IPS DF 4.7 (cell line): ENCODE results near the gene NSD2.

Experiments
- DNase-seq: peaks from one replicate; pipeline ENCODE4 v3.0.0-alpha.2; 2013; ENCODE audit warnings: low spot score; ENCODE audit errors: extremely low read depth

NSD2 gene

DNA sequence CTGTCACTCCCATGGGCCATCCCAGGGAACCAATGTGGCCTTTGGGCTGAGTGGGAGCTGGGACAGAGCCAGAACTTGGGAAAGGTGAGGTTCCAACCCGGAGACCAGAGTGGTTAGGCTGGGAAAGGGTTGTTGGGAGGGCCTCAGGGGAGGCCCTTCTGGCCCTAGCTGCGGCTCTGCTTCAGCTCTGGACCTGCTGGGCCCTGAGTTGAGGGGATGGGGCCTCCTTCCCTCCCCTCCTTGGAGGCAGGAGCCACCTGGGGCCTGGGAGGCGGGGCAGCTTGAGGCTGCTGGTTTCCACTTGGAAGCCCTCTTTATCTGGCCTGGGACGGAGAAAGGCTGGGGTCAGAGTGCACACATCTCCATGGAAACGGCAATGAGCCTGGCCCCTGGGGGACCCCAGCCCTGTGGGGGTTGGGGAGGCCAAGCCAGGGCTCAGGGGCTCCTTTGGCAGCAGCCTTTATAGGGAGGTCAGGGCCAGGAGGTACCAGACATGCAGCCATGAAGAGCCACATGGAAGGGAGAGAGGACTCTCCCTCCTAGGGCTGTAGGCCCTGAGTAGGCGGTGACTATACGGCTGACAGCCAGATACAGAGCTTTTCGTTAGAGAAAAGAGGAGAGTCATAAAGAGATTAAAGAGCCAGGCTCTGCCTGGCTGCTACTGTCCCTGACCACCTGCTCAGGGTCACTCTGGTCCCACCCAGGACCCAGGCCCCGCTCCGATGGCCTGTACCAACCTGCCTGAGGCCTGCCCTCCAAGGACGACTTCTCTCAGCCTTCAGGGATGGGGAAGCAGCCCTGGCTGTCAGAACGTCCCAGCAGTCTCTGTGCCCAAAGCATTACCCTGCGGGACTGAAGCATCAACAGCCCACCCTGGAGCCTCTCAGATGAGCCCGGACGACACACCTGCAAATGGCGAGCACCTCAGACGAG is 6.9 kb upstream of the NSD2 start:
- no peak for DNase-seq

DNA sequence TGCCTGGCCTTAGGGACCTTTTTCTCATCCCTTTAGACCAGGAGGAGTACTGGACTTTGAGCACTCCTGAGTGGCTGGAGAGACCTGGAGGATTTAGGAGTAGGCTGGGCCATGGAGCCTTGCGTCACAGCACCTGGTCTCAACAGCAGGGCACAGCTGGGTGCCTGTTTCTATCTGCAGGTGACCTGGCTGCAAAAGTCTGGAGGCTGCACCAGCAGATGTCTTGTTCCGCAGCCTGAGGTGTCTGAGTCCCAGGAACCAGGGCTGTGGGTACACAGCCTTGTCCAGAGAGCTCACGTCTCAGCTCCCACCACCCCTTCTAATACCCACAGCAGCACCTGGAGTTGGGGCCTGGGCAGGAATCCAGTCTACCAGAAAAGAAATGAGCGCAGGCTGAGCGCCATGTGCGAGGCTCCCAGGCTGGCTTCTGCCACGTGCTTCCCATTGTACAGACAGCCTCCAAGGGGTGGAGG is 5.0 kb upstream of the NSD2 start:
- DNase-seq, result no peak

DNA sequence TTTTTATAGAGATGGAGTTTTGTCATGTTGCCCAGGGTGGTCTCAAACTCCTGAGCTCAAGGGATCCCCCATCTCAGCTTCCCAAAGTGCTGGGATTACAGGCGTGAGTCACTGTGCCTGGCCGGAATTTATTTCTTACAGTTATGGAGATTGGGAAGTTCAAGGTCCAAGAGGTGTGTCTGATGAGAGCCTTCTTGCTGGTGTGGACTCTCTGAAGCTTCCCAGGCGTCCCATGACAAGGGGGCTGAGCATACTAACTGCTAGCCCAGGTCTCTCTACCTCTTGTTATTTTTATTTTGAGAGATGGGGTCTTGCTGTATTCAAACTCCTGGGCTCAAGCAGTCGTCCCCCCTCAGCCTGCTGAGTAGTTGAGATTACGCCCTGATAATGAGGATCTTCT is 2.9 kb upstream of the NSD2 start:
- DNase-seq, result no peak

DNA sequence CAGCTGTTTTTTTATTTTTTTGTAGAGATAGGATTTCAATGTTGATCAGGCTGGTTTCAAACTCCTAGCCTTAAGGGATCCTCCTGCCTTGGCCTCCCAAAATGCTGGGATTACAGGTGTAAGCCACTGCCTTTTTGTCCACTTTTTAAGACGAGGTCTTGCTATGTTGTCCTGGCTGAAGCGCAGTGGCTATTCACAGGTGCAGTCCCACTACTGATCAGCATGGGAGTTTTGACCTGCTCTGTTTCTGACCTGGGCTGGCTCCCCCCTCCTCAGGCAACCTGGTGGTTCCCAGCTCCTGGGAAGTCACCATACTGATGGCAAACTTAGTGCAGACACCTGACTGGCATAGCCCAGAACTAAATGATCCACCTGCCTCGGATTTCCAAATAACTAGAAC is 2.3 kb upstream of the NSD2 start:
- DNase-seq, result no peak

DNA sequence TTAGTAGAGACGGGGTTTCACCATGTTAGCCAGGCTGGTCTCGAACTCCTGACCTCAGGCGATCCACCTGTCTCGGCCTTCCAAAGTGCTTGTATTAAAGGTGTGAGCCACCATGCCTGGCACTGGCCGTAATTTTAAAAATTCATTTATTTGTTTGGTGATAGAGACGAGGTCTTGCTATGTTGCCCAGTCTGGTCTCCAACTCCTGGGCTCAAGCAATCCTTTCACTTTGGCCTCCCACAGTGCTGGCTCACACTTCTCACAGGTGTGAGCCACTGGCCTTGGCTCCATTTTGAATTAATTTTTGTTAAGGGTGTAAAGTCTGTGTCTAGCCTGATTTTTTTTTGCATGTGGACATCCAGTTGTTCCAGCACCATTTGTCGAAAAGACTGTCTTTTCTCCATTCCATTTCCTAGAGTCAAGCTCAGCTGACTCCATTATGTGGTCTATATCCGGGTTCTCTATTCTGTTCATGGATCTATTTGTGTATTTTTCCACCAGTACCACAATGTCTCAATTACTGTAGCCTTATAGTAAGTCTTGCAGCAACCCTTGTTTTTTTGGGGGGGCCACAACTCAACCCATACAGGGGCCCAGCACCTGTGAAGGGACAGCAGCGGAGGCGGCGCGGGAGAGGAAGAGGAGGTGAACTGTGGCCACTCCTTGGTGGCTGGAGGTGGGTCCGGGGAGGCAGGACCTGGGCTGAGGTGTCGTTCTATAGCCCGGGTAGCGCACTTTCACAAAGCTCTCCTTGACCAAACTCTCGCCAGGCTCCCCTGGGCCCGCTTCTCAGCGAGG is 1.5 kb upstream of the NSD2 start:
- DNase-seq, result no peak

DNA sequence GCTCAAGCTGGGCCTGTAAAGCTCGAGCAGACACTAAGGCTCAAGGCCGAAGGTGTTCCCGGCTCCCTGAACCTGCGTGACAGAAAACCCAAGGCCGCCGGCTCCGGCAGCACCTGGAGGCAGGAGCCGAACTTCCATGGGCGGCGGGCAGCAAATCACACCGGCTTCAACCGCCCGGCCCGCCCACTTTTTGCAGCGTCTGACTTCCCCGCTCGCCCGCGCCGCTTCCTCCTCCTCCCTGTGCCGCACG is 940 bp upstream of the NSD2 start:
- DNase-seq, result no peak

DNA sequence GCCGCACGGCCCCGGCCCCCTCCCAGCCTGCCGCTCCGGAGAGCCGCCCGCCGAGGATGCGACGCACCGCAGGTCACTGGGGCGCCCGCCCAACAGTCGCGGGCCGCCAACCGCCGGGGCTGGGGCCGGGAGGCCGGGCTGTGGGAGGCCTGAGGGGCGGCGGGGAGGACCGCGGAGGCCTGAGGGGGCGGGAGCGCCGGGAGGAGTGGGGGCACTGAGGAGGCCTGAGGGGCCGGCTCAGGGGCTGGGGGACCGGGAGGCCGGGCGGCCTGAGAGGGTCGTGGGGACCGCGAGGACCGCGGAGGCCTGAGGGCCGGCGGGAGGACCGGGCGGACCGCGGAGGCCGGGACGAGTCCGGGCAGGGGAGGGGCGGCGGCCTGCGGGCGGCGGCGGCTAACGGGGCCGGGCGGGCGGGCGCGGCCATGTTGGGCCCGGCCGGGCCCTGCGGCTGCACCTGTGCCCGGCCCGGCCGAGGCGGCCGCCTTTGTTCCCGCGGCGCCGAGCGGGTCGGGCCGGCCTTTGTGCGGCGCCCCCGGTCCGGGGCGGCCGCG is 353 bp downstream of the NSD2 start:
- DNase-seq, result no peak

DNA sequence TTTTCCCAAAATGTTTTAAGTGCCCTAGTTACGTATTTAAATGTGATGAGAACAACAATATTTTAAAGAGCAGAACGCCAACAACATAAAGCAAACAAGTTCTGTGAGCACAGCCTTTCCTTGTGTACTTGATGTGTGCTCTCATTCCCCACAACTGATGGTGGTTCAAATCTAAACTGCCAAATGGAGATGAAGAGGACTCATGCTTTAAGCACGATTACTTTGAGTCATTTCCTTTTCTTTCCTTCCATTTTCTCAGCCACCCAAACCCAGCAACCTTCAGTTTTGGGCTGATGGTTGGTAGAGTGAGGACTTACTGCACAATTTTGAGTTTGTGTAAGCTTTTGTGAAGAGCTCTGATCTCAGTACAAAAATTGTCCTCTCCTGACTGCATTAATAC is 1.7 kb downstream of the NSD2 start:
- DNase-seq, result no peak

DNA sequence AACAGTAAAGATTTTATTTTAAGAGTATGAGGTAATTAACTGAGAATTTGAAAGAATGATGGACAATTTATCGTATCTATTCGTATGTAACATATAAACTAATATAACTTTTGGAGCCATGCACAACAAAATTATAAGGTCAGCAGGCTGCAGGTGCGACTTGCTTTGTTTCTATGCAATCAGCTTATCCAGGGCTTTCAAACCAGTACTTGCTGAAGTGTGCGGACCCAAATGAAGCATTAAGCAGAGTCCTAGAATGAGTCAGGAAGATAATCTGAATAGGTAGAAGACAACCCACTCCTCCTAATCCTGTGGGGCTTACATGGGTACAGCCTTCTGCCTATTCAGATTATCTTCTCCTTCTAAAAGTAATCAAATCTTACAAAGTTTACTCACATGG is 2.1 kb downstream of the NSD2 start:
- DNase-seq, result no peak

DNA sequence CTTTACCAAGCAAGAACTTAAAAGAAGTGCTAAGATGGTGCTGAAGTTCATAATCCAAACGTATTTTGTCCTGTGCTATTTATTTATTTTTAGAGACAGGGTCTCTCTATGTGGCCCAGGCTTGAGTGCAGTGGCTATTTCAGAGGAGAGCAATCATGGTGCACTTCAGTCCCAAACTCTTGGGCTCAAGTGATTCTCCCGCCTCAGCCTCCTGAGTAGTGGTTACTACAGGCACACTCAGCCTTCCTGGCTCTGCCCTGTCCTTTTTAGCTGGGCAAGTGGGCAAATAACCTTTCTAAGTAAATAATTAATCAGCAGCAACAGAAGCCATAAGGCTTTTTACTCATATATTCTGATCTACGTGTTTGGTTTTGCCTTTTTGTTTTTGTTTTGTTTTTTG is 2.6 kb downstream of the NSD2 start:
- DNase-seq, result no peak

DNA sequence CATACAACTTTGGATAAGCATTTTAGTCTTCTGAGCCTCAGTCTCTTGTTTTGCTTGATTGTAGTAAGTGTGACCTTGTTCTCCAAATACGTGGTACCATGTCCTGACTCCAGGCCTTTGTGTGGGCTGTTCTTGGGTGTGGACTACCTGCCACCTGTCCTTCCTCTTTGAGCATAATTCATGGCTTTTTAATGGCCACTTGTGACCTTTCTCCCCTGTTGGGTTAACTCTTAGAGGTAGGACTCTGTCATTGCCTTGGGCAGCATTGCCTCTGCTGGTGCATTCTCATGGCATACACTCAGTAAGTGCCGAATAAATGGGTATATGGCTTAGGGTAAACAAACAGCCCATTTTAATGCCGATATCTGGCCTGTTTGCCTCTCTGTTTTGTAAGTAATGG is 3.0 kb downstream of the NSD2 start:
- no peak for DNase-seq

DNA sequence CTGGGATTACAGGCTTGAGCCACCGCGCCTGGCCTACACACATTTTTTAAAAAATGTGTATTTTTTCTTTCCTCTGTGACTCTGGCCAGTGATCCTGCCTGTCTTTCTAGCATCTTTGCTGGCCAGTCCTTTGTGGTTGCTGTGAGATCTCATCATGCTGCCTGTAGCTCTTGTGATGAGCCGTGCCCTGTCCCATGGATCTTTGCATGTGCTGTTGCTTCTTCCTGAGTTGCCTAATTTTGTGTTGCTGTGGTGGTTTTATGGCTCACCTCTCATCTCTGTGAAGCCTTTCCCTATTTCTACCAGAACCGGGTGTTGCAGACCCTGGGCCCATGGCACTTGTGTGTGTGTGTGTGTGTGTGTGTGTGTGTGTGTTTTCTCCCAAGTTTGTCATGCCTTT is 8.3 kb downstream of the NSD2 start:
- DNase-seq, result no peak

DNA sequence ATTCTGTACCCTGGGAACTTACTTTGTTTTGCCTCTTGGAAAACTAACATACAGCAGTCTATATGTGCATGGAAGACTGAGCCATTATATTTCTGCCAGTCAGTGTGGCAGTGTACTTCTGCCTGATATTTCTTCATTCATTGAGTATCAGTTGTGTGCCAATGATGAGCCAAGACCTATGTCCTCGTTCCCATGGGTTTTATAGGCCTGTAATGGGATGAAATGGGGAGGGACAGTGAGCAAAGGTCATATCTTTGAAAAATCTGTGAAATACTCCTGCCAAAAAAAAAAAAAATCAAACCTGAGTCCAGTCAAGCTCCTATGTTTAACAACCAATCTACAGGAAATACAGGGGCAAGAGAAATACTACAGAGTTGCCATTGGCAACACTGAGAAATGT is 9.1 kb downstream of the NSD2 start:
- DNase-seq, result no peak

DNA sequence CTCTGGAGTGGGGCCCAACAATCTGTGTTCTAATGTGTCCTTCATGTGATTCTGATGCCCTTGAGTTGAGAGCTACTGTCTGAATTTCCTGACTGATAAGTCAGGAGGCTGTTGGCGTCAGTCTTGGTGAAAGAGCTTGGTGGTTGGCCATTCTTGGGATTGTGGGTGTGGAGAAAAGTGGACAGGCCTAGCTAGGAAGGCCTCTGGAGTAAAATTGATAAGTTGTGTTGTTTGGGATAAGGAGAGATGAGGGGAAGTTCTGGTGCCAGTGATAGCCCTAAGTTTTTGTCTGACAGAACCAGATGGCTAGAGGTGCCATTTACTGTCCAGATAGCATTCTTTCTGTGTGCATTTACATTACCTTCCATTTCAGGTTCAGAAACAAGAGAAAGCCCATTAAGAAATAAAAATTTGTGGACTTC is 11.7 kb downstream of the NSD2 start:
- DNase-seq, result no peak

DNA sequence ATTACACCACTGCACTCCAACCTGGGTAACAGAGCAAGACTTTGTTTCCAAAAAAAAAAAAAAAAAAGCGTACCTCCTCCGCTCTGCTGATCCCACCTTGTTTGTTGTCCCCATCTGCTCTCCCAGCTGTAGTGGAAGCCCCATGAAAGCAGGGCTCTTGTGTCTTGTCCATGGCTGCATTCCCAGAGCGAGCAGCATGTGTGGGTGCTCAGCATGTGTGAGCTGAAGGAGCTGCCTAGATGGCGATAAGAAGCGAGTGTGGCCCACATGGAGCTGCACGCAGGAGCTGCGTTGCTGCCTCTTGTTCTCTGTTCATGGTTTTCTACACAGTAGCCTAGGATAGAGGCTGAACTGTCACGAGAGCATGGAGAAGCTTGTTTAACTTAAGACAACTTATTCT is 12.4 kb downstream of the NSD2 start:
- no peak for DNase-seq

DNA sequence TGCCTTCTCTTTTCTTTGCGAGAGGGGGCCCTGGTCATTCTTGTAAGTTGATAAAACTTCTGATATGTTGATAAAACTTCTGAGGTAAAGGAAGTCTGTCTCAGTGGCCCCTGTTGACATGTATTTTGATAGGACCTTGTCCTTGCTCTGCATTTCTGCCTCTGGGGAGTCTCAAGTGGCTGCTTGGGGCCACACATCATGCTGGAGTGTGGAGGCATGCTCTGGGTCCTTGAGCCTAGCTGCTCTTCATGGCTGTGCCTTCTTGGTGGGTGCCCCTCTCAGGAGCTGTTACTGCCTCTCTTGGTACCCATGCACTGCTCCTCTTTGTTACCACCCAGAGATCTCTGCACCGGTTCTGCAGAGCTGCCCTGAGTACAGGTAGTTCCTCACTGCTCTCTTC is 14.2 kb downstream of the NSD2 start:
- DNase-seq, result no peak

DNA sequence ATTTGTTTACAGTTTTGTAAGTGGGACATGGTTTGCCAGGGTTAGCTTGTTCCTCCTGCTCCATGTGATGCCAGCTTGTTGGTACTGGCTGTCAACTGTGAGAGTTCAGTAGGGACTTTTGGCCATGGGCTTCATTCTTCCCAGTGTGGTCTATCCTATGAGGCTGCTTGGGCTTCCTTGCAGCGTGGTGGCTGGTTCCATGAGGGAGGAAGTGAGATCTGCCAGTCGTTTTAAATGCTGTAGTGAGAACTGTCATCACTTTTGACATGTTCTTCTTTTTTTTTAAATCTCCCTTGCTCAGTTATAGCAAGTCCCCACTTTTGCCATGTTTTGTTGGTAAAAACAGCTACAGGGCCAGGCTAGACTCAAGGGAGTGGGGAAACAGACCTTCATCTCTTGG is 15.9 kb downstream of the NSD2 start:
- no peak for DNase-seq

DNA sequence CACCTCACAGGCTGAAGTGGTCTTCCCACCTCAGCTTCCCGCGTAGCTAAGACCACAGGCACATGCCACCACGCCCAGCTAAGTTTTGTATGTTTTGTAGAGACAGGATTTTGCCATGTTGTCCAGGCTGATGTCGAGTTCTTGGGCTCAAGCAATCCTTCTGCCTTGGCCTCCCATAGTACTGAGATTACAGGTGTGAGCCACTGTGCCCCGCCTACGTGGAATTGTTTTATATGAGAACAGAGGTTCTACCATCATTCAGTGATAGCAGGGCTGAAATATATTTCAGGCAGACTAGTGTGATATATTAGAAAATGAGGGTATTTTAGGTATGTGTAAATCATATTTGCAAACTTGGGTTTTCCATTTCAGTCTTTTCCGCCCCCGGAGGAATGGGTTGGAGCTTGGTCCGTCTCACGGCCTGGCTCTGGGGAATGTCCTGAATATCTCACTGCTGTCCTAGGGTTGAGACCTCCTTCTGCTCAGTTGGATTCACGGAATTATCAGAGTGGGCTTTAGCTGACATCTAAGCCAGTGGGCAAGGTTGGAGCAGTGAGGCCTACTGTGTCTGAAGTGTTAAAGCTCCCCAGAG is 19.9 kb downstream of the NSD2 start:
- DNase-seq, result no peak

DNA sequence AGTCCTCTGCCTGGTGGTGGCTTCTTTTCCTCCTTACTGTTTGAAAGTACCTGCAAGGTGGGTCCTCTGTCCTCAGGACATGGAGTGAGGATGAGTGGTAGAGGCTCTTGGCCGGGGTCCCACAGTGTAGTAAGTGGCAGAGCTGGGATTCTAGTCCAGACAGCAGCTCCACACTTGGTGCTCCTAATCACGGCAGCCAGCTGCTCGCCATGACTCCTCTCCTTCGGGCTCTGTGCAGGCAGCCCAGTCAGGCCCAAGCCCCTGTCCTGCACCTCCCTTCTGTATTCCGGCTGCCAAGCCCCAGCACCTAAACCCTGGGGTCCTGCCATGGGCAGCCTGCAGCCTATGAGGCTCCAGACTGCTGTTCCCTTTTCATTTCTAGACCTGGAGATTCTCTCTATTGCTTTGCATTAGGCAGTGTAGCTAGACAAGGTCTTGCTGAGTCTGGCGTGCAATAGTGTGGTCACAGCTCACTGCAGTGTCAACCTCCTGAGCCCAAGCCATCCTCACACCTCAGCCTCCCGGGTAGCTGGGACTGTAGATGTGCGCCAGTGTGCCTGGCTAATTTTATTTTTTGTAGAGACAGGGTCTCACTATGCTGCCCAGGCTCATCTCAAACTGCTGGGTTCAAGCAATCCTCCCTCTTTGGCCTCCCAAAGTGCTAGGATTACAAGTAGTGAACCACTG is 24.9 kb downstream of the NSD2 start:
- no peak for DNase-seq

DNA sequence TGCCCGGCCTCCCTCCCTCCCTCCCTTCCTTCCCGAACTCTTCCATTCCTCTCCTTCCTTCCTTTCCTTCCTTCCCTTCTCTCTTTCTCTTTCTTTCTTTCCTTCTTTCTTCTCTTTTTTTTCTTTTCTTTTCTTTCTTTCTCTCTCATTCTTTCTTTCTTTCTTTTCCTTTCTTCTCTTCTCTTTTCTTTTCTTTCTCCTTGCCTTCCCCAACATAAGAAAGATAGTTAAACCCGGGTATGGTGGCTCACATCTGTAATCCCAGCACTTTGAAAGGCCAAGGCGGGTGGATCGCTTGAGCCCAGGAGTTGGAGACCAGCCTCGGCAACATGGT is 25.4 kb downstream of the NSD2 start:
- DNase-seq, result no peak

DNA sequence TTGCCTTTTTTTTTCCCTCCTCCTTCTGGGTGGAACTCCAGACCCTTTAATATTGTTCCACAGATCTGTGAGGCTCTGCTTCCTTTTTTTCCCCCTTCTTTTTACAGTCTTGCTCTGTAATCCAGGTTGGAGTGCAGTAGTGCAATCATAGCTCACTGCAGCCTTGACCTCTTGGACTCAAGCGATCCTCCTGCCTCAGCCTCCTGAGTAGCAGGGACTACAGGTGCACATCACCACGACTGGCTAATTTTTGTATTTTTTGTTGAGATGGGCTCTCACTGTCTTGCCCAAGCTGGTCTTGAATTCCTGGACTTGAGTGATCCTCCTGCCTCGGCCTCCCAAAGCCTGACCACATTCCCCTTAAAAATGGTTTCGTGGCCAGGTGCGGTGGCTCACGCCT is 26.8 kb downstream of the NSD2 start:
- no peak for DNase-seq

DNA sequence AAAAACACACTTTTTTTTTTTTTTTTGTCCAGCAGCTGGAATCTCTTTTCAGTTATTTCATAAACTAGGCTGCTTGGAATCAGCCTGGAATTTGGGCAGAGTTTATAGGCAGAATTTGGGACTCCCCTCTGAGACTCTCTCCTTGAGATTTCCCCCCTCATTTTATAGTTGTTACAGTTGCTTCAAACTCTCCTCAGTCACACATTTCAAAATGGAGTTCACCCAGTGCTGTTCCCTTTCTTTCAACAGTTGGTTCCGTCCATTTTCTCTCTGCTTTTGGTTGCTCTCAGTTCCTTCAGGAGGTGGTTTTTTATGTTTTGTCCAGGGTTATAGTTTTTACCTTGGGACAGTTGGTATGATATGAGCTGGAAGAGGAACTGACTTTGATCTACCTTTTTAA is 27.5 kb downstream of the NSD2 start:
- DNase-seq, result no peak
